GM23338 (cell line): ENCODE data around the gene CCR5. TPM values are rescaled to one million over a fixed set of nuclear protein-coding genes. Genes with fewer than 3 reads are reported as not detected.
A peak's percentile ranks its signal among the peaks of the same experiment; 100 is the strongest.

Source experiments
- ATAC-seq: fragments of 200-7000 bp; cut with Tn5 transposase; 3 replicates; pipeline ENCODE4 v1.9.1; 2020
- DNase-seq: peaks from one replicate; pipeline ENCODE4 v3.0.0-alpha.2; 2015; ENCODE audit warnings: low spot score
- H2AFZ ChIP-seq: fragments of 200-600 bp; sonication (generic); 2 replicates; pipeline ENCODE4 v1.8.0; 2016; ENCODE audit warnings: antibody characterized with exemption, mild to moderate bottlenecking, moderate library complexity
- H3F3A ChIP-seq: fragments of 200-600 bp; sonication (generic); replicated peaks from 2 replicates; pipeline ENCODE4 v1.8.0; 2017; ENCODE audit warnings: antibody characterized with exemption, mixed run types, low read depth
- H3K27ac ChIP-seq: fragments of 200-600 bp; sonication (generic); 2 replicates; pipeline ENCODE4 v1.6.1; 2016; ENCODE audit warnings: low read depth
- H3K27me3 ChIP-seq: fragments of 200-600 bp; sonication (generic); 2 replicates; pipeline ENCODE4 v1.8.0; 2016; ENCODE audit warnings: mild to moderate bottlenecking, mixed run types, moderate library complexity; ENCODE audit not compliant: insufficient read depth
- H3K36me3 ChIP-seq: fragments of 200-600 bp; sonication (generic); 2 replicates; pipeline ENCODE4 v1.8.0; 2016; ENCODE audit warnings: mild to moderate bottlenecking; ENCODE audit not compliant: insufficient read depth
- H3K4me1 ChIP-seq: fragments of 200-600 bp; sonication (generic); 2 replicates; pipeline ENCODE4 v1.8.0; 2016; ENCODE audit warnings: mild to moderate bottlenecking, moderate library complexity; ENCODE audit not compliant: insufficient read depth
- H3K4me2 ChIP-seq: fragments of 200-600 bp; sonication (generic); 2 replicates; pipeline ENCODE4 v1.7.1; 2017; ENCODE audit warnings: mixed run types
- H3K4me3 ChIP-seq: fragments of 200-600 bp; sonication (generic); 2 replicates; pipeline ENCODE4 v1.6.1; 2016; ENCODE audit warnings: mixed run types
- H3K79me2 ChIP-seq: fragments of 200-600 bp; sonication (generic); replicated peaks from 2 replicates; pipeline ENCODE4 v1.8.0; 2017; ENCODE audit warnings: mild to moderate bottlenecking; ENCODE audit not compliant: insufficient read depth
- H3K9me2 ChIP-seq: fragments of 200-600 bp; sonication (generic); 2 replicates; pipeline ENCODE4 v1.8.0; 2017; ENCODE audit not compliant: insufficient read depth
- H4K20me1 ChIP-seq: fragments of 200-600 bp; sonication (generic); replicated peaks from 2 replicates; pipeline ENCODE4 v1.8.0; 2017; ENCODE audit warnings: mild to moderate bottlenecking; ENCODE audit not compliant: insufficient read depth
- H3K27ac Mint-ChIP-seq: 2 replicates; pipeline ENCODE4 v1.8.0; 2020; ENCODE audit warnings: inconsistent platforms, mild to moderate bottlenecking, moderate library complexity, mixed read lengths
- H3K27me3 Mint-ChIP-seq: 3 replicates; pipeline ENCODE4 v1.8.0; 2022; ENCODE audit warnings: low read depth, mild to moderate bottlenecking, moderate library complexity, mixed read lengths, inconsistent platforms; ENCODE audit not compliant: insufficient read depth, poor library complexity
- H3K36me3 Mint-ChIP-seq: 3 replicates; pipeline ENCODE4 v1.8.0; 2021; ENCODE audit warnings: low read depth, mild to moderate bottlenecking, inconsistent platforms, moderate library complexity, mixed read lengths
- H3K4me1 Mint-ChIP-seq: 3 replicates; pipeline ENCODE4 v1.8.0; 2020; ENCODE audit warnings: mild to moderate bottlenecking, inconsistent platforms, mixed read lengths
- H3K4me3 Mint-ChIP-seq: 3 replicates; pipeline ENCODE4 v1.8.0; 2021; ENCODE audit warnings: moderate library complexity, mild to moderate bottlenecking, inconsistent platforms, mixed read lengths
- H3K9me3 Mint-ChIP-seq: 3 replicates; pipeline ENCODE4 v1.8.0; 2020; ENCODE audit warnings: moderate library complexity, mild to moderate bottlenecking, inconsistent platforms, mixed read lengths
- CTCF ChIP-seq, 2 experiments: fragments of 200-600 bp in 1 of 2; sonication (generic) in 1 of 2; conservative IDR thresholded peaks; 2 replicates each; pipeline versions ENCODE4 v1.5.1 to v1.6.1; 2016 to 2017; ENCODE audit warnings: antibody characterized with exemption in 2 of 2, low read depth in 2 of 2, mild to moderate bottlenecking in 2 of 2, moderate library complexity in 1 of 2
- EZH2 ChIP-seq: fragments of 200-600 bp; sonication (generic); IDR thresholded peaks from one replicate; pipeline ENCODE4 v1.8.0; 2017; ENCODE audit warnings: antibody characterized with exemption, mild to moderate bottlenecking, low read depth; ENCODE audit not compliant: unreplicated experiment
- ZNF462 ChIP-seq: fragments of 250-450 bp; sonication (Bioruptor Pico); IDR thresholded peaks from 2 replicates; pipeline ENCODE4 v1.5.0; 2020; ENCODE audit warnings: mild to moderate bottlenecking, moderate library complexity
- polyA plus RNA-seq: library from polyadenylated mRNA; unstranded; fragments of >200 nt; fragmentation: Nextera tagmentation; extraction: Ambion mirVana; gene quantifications from 2 replicates; pipeline ENCODE4 v1.2.1, GENCODE V29; 2016
- total RNA-seq: library from RNA; depleted of rRNA; stranded (reverse); fragments of >200 nt; shearing (Covaris generic); gene quantifications from 2 replicates; pipeline ENCODE4 v1.2.3, GENCODE V29; 2014

The CCR5 gene
- total and polyA plus RNA-seq, 2 experiments from 2014 or later = not detected

GRCh38 chr3:46378426-46378942 lies 7.7 kb downstream of the CCR5 start:
- DNase-seq = peak; percentile 84
- no peaks in the 10 kb centered on the region; the same call in 2 of the 3 replicates for H3K36me3 Mint-ChIP-seq
- no peaks in the 10 kb centered on the region for H3K79me2 ChIP-seq
- H4K20me1 ChIP-seq = no peaks in the 10 kb centered on the region; the same call in none of the 2 replicates
- peaks cover 21% of the 10 kb centered on the region for H3K4me1 ChIP-seq
- H3K9me2 ChIP-seq = no peaks in the 10 kb centered on the region
- peaks cover 2% of the 10 kb centered on the region for H3K27me3 Mint-ChIP-seq
- H3F3A ChIP-seq = no peaks in the 10 kb centered on the region
- no peak overlapping the region for H3K27ac Mint-ChIP-seq
- peak; percentile 84 for ATAC-seq
- no peak overlapping the region for H3K4me2 ChIP-seq
- no peak overlapping the region for H3K4me3 ChIP-seq
- no peaks in the 10 kb centered on the region for H3K27me3 ChIP-seq
- H3K36me3 ChIP-seq = no peaks in the 10 kb centered on the region
- H3K27ac ChIP-seq = no peak overlapping the region
- no peak overlapping the region for H3K4me3 Mint-ChIP-seq
- peaks cover 2% of the 10 kb centered on the region; the same call in 2 of the 3 replicates for H3K9me3 Mint-ChIP-seq
- no peak overlapping the region for H2AFZ ChIP-seq
- peaks cover 35% of the 10 kb centered on the region for H3K4me1 Mint-ChIP-seq
- TF ChIP-seq EZH2 = no peak
- TF ChIP-seq CTCF (conservative IDR thresholded peaks at IDR 0.05; ENCODE audit: low read depth in 2 of 2) = peak; percentile 85 to 87
- peak; percentile 60 for TF ChIP-seq ZNF462 (CRISPR knock-in tag)
